Prostate gland (tissue), 2 donors: ENCODE data around the gene ATP9B. TPM values are rescaled to one million over a fixed set of nuclear protein-coding genes. Genes with fewer than 3 reads are reported as not detected.

Source experiments
- DNase-seq: peaks from one replicate; pipeline ENCODE4 v3.0.0-alpha.2; 2019; ENCODE audit warnings: low spot score
- H3K27ac ChIP-seq, 2 donors: fragments of 200-600 bp; sonication (generic); 2 replicates each; pipeline ENCODE4 v1.5.1; 2017 to 2019
- H3K27me3 ChIP-seq: fragments of 200-600 bp; sonication (generic); replicated peaks from 2 replicates; pipeline ENCODE4 v1.5.1; 2019; ENCODE audit not compliant: insufficient read depth
- H3K36me3 ChIP-seq, 2 donors: fragments of 200-600 bp; sonication (generic); 1 replicate in 1 of 2; 2 replicates in 1 of 2; pipeline versions ENCODE4 v1.5.1 to v1.8.1; 2017 to 2019
- H3K4me1 ChIP-seq: fragments of 200-600 bp; sonication (generic); replicated peaks from 2 replicates; pipeline ENCODE4 v1.5.1; 2019
- H3K4me3 ChIP-seq, 2 donors: fragments of 200-600 bp; sonication (generic); 2 replicates each; pipeline ENCODE4 v1.5.1; 2017 to 2019
- H3K9me3 ChIP-seq: fragments of 200-600 bp; sonication (generic); 2 replicates; pipeline ENCODE4 v1.5.1; 2017
- CTCF ChIP-seq, 4 experiments: fragments of 200-600 bp in 2 of 4; fragments of 450-650 bp in 2 of 4; sonication (generic) in 2 of 4; IDR thresholded peaks; 1 replicate in 3 of 4; 2 replicates in 1 of 4; pipeline ENCODE4 v1.5.1; 2016 to 2019; ENCODE audit warnings: antibody characterized with exemption in 4 of 4, mild to moderate bottlenecking in 2 of 4, moderate library complexity in 2 of 4
- POLR2A ChIP-seq: fragments of 450-650 bp; IDR thresholded peaks from one replicate; pipeline ENCODE4 v1.6.1; 2016; ENCODE audit warnings: antibody characterized with exemption, mild to moderate bottlenecking
- POLR2AphosphoS5 ChIP-seq: sonication (generic); formaldehyde crosslinking; IDR thresholded peaks from one replicate; pipeline ENCODE4 v1.6.1; 2017; ENCODE audit warnings: antibody characterized with exemption
- WGBS: methylation state at CpG from one replicate; pipeline ENCODE4 v1.1.5; 2018; 5-methylcytosine and 5-hydroxymethylcytosine counted together
- intact Hi-C: fragments of 100-400 bp; cut with DNase I; formaldehyde crosslinking; loops from one replicate; pipeline ENCODE4 v1.14.2; 2022
- total RNA-seq, 2 donors: library from RNA; depleted of rRNA; stranded (reverse); fragments of >200 nt; gene quantifications; one replicate each; pipeline ENCODE4 v1.1.0, GENCODE V29; 2016

ATP9B gene
- total RNA-seq, 2 donors from 2014 or later: 33.8 to 55.6 TPM

GRCh38 chr18:79272916-79273315 lies 203.7 kb downstream of the ATP9B start:
- WGBS: 91% methylated on average over 8 of the region's 8 CpGs
- no peak for TF ChIP-seq CTCF (IDR thresholded peaks at IDR 0.05)
- no peak for TF ChIP-seq POLR2AphosphoS5
- TF ChIP-seq POLR2A: no peak
- Histone ChIP-seq H3K4me1 (no peaks in the 10 kb centered on the region), H3K27me3 (no peaks in the 10 kb centered on the region), H3K4me3 (no peak overlapping the region), H3K9me3 (no peaks in the 10 kb centered on the region), H3K27ac (no peak overlapping the region), H3K36me3 (no peaks in the 10 kb centered on the region)
- DNase-seq: no peak
- intact Hi-C loops: no loop called here

GRCh38 chr18:79274823-79275222 lies 205.6 kb downstream of the ATP9B start:
- WGBS: 98% methylated on average over 8 of the region's 8 CpGs

GRCh38 chr18:79275461-79275860 lies 206.3 kb downstream of the ATP9B start:
- H3K27ac ChIP-seq: no peak overlapping the region
- intact Hi-C loops: no loop called here
- TF ChIP-seq POLR2AphosphoS5: no peak
- TF ChIP-seq CTCF (IDR thresholded peaks at IDR 0.05): no peak
- no peak for TF ChIP-seq POLR2A
- WGBS: 96% methylated on average over 7 of the region's 7 CpGs
- H3K4me3 ChIP-seq: no peak overlapping the region
- peaks cover 0 to 6% of the 10 kb centered on the region in 2 donors for H3K36me3 ChIP-seq
- H3K9me3 ChIP-seq: no peaks in the 10 kb centered on the region
- H3K4me1 ChIP-seq: no peaks in the 10 kb centered on the region
- DNase-seq: no peak
- no peaks in the 10 kb centered on the region for H3K27me3 ChIP-seq

More at GRCh38 chr18:79274823-79275222, 205.6 kb downstream of the ATP9B start:
- H3K4me3 ChIP-seq: no peak overlapping the region
- TF ChIP-seq POLR2A: no peak
- no peak for TF ChIP-seq CTCF (IDR thresholded peaks at IDR 0.05)
- intact Hi-C loops: no loop called here
- peaks cover 0 to 6% of the 10 kb centered on the region in 2 donors for H3K36me3 ChIP-seq
- H3K4me1 ChIP-seq: no peaks in the 10 kb centered on the region
- no peaks in the 10 kb centered on the region for H3K27me3 ChIP-seq
- H3K27ac ChIP-seq: no peak overlapping the region
- H3K9me3 ChIP-seq: no peaks in the 10 kb centered on the region
- DNase-seq: no peak

GRCh38 chr18:79275992-79276391 lies 206.8 kb downstream of the ATP9B start:
- Histone ChIP-seq H3K27ac (no peak overlapping the region), H3K9me3 (no peaks in the 10 kb centered on the region), H3K27me3 (no peaks in the 10 kb centered on the region), H3K4me3 (no peak overlapping the region), H3K4me1 (no peaks in the 10 kb centered on the region), H3K36me3 (peaks cover 0 to 6% of the 10 kb centered on the region in 2 donors)
- TF ChIP-seq POLR2AphosphoS5 (no peak), CTCF (IDR thresholded peaks at IDR 0.05) (no peak), POLR2A (no peak)
- DNase-seq: no peak
- WGBS: 92% methylated on average over 4 of the region's 4 CpGs
- intact Hi-C loops: no loop called here

- Histone ChIP-seq H3K9me3 (no peaks in the 10 kb centered on the region), H3K27me3 (no peaks in the 10 kb centered on the region), H3K27ac (no peak overlapping the region), H3K4me1 (no peaks in the 10 kb centered on the region), H3K4me3 (no peak overlapping the region), H3K36me3 (peaks cover 0 to 6% of the 10 kb centered on the region in 2 donors)
- TF ChIP-seq POLR2A: no peak
- no peak for TF ChIP-seq CTCF (IDR thresholded peaks at IDR 0.05)
- no peak for TF ChIP-seq POLR2AphosphoS5
- intact Hi-C loops: no loop called here
- 82% methylated on average over 11 of the region's 11 CpGs for WGBS
- no peak for DNase-seq
Measured at GRCh38 chr18:79278896-79279295, 209.7 kb downstream of the ATP9B start.
